Stimulated activated CD4-positive, alpha-beta T cell treated with anti-CD3 and anti-CD28 coated beads, Interleukin-4, amount 100 ng/mL, for 48 hours (primary cell): ENCODE results near the gene ATP13A2.
A peak's percentile ranks its signal among the peaks of the same experiment; 100 is the strongest.

Source experiments
- DNase-seq, 2 donors: peaks; one replicate each; pipeline ENCODE4 v3.0.0-alpha.2; 2020; ENCODE audit warnings: low read depth in 2 of 2

Gene ATP13A2

DNA sequence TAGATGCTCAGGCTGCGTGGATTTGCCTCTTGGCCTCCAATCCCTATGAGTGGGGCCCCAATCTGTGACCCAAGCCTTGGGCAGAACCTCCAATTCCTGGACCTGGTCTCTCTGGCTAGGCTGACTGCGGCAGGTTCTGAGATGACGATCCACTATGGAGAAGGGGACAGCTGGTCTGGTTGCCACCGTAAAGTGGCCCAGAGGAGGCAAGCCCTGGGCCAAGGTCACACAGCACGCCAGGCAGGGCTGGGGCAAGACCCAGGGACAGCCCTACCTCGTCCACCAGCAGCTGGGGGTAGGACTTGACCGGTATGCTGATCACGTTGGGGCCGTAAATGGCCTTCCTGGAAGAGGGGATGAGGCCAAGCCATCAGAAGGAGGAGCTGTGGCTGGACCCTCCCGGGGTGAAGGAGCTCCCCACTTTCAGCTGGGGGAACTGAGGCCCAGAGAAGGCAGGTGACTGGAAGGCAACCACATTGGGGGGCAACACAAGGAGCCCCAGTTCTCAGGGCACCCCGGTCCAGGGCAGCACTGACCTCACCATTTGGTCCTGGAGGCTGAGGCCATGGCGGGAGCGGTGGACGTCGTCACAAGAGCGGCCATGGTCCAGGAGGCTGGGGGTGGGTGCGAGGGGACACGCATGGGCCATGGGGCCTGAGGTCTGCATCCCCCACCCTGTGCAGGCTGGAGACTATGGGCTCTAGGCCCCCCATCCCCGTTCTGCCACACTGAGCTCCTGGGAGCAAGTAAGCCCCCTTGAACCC, 9.8 kb downstream of the ATP13A2 start:
- no peak for DNase-seq

DNA sequence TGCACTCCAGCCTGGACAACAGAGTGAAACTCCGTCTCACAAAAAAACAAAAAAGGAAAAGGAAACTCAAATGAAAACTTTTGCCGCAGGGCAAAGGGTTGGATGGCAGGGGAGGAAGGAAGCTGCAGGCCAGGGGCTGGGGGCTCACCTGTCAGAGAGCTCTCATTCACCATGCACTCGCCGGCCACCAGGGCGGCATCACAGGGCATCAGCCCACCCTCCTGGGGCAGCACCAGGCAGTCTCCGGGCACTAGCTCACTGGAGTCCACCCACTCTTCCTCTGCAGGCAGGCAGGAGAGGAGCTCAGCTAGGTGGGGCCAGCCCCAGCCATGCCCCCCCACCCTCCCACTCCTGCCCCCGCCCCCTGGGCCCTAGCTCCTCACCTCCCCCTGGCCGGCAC, 11.9 kb downstream of the ATP13A2 start:
- DNase-seq: no peak

DNA sequence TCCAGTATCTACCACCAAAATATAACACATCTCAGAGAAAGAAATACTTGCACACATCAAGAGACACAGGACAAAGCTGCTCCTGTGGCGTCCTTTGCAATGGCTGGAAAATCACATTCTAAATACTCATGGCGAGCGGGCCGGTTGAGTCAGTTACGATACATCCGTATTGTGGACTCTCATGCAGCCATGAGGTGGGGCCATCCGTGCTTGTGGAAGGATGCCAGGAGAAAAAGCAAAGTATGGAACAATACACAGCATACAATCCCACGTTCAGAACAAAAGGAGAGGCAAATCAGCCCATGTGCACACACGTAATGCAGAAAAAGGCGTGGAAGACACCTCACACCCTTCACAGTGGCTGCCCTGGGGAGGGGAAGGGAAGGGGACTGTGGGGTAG, 13.1 kb downstream of the ATP13A2 start:
- DNase-seq: no peak

DNA sequence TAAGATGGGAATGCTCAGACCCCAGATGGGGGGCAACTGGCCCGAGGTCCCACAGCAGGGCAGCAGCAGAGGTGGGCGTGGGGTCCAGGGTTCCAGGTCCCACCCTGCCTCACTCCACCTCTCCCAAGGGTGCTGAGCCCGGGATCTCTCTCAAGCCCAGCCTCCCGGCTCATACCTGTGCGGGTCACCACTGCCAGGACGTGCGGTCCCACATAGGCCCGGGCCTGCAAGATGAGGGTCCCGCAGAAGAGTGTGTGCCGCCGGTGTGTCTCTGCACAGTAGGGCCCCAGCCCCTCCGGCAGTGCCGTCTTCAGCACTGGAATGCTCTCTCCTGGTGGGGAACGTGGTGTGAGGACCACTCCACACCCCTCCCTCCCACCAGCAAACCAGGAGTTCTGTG, 14.9 kb downstream of the ATP13A2 start:
- DNase-seq: no peak

DNA sequence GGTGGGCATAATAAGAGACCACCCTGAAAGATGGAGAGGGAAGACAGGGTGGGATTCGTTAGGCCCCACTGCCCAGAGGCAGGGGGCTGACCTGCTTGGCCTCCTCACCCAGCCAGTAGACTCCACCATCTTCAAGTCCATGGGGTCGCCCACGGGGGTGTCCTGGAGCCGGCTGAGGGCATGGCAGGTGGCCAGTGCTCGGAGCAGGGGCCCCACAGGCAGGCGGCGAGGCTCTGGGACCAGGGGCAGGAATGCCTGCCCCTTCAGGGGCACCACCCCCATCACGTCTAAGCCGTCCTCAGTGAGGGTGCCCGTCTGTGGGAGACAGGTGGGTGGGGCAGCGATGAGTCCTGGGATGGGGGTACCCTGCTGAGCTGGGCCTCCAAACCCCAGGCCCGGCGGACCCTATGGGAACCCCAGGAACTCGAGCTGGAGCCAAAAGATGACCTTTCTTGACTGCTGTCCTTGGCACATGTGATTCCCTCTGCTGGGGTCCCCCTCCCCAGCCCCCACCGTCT, 18.1 kb downstream of the ATP13A2 start:
- no peak for DNase-seq

DNA sequence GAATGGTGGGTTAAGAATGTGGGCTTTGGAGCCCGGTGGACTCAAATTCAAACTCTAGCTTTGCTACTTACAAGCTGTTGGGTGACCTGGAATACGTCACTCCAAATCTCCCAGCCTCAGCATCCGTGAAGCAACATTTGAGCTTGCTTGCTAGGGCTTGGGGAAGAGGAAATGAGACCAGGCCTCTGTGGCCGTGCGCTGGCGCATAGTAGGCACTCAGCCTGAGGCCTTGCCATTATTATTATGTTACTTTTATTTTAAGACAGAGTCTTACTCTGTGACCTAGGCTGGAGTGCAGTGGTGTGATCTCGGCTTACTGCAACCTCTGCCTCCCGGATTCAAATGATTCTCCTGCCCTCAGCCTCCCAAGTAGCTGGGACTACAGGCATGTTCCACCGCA, 19.1 kb downstream of the ATP13A2 start:
- no peak for DNase-seq

DNA sequence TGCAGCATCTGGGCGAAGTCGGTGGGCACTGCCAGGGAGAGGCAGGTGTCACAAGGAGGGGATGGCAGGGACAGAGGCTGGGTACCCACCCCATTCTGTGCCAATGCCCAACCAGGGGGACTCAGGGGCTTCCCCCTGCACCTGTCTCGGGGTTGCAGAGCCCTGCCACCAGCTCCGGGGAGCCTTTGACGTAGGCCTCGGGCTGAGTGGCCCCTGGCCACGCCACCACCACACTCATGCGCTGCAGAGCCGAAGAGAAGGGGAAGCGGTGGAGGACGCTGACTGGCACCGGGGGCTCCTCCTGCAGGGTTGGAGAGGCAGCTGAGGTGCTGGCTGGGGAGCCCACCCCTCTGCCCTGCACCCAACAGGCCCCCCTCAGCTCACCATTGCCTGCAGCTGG, 19.6 kb downstream of the ATP13A2 start:
- no peak for DNase-seq

DNA sequence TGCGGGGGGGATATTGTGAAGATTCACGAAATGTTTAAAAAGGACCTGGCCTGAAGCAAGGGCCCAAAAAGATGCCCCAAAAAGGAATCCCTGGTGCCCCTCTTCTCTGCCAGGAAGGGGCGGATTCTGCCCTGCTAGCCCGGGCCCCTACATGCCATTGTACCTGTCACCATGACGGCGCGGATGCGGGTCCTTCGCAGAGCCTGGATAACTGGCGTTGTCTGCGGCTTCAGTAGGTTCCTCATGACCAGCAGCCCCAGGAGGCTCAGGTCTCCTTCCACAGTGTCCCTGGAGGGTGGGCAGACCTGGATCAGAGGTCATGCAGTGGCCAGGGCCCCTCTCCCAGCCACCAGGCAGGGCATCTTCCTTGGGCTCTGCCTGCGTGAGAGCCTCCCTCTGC, 20.2 kb downstream of the ATP13A2 start:
- no peak for DNase-seq

DNA sequence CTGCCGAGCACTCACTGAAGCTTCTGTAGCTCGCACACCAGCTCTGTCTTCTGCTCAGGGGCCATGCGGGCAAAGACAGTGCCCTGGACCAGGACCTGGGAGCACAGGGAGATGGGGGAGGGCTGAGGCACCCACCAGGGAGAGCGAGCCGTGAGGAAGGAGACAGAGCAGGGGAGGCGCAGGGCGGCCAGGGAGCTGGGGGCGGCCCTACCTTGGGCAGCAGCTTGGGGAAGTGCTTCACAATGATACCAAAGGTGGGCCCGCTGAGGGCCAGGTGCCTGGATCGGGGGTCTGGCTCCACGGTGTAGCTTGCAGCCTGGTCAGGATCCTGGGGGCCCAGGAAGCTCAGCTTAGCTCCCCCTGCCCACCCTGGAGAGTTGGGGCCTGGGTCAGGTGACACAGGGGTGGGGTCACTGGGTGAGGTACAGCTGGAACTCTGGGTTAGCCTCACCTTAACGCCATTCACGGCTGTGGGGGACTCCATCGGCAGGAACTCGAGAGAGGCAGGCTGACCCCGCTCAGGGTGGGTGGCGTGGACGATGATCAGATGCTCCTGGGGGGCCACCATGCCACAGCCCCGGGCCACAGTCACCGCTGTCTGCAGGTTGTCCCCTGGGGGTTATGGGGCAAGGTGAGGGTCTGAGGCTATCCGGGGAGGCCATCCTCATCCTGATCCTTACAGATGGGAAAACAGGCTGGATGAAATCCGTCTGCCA, 21.9 kb downstream of the ATP13A2 start:
- no peak for DNase-seq

DNA sequence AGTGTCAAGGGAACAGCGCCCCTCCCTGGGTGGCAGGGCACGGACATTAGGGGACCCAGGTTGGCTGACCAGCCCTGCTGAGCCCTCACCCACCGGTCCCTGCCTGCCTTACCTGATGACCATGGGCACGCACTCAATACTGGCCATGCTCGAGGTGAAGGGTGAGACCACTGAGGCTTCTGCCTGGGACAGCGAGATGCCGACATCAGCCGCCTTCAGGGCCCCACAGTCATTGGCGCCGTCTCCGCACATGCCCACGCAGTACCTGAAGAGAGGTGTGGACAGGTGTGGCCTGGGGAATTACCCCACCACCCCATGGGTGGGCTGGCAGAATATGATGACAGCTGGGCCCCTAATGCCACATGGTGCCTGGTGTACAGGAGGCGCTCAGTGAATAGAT, 23.5 kb downstream of the ATP13A2 start:
- no peak for DNase-seq

DNA sequence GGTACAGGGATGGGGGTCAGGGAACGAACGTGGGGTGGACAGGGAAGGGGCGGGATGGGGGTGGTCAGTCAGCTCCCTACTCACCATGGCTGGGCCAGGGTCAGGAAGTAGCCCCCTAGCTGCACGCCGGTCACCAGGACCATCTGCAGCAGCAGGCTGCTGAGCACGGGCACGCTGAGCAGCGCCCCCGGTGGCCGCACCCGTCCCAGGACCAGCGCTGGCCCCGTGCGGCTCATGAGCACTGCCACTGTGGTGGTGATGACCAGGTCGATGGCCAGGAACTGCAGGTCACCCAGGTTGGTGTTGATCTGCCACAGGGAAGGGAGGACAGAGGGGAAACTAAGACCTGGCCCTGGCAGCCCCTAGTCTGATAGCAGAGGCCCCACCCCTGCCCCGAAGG, 24.8 kb downstream of the ATP13A2 start:
- DNase-seq: no peak

DNA sequence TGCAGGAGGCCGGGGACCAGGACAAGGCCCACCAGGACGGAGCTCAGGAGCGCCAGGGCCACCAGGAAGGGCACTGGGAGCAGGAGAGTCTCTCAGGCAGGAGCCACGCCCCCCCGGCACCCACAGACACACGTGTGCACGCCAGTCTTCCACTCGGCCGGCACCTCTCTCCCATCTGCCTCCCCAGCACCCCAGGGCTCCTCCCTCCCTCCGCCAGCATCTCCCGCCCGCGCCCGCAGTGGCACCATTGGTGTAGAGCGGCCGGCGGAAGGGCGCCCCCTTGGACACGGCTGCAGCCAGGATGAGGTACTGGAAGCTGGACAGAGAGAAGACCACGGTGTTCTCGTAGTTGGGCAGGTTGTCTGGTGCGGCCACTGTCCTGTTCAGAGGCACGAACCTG, 25.2 kb downstream of the ATP13A2 start:
- DNase-seq: no peak

DNA sequence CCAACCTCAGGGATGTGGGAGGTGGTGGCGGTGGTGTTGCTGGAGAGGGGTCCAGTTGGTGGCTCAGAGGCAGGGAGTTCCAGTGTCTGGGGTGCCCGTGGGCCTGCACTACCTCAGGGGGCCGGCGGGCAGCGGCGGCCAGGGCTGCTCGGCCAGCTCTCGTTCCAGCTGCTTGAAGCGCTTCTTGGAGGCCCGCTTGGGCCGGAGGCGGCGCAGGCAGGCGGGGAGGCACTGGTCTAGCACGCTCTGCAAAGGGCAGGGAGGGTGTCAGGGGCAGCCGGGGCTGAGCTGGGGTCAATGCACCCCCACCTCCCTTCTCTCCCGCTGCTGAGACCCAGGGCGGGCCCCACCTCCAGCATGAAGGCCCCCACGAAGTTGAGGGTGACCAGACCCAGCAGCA, 25.6 kb downstream of the ATP13A2 start:
- DNase-seq: no peak

DNA sequence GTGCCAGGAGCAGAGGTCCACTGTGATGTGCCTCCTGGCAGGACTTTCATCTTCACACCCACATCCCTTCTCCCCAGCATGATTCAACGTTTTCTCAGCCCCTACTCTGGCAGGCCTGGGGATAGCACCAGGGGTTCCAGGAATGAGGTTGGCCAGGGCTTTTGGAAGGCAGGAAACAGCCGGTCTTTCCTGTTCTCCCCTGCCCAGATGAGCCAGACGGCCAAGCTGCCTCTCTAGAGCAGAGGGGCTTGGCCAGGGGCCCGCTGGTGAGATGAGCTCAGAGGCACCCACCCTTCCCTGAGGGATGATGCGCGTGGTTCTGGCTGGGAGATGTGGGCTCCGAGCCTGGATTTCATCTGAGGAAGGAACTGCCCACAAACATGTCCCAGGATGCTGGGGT, 27.0 kb downstream of the ATP13A2 start:
- DNase-seq: no peak

DNA sequence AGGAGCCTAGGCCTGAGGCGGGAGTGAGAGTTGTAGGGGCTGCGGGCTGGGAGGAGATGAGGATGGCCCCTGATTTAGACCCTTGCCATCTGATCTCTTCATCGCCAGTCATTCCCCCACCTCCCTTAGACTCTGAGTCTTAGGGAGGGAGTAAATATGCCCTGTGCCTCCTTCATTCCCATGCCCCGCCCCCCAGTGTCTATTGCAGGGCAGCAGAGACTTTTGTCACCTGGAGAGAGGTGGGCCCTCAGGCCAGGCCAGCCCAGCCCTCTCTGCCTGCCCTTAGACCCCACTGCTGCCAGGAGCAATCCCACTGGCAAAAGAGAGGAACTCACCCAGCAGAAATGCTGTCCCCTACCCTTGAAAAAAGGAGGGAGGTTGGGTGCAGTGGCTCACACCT, 28.1 kb downstream of the ATP13A2 start:
- DNase-seq: no peak

DNA sequence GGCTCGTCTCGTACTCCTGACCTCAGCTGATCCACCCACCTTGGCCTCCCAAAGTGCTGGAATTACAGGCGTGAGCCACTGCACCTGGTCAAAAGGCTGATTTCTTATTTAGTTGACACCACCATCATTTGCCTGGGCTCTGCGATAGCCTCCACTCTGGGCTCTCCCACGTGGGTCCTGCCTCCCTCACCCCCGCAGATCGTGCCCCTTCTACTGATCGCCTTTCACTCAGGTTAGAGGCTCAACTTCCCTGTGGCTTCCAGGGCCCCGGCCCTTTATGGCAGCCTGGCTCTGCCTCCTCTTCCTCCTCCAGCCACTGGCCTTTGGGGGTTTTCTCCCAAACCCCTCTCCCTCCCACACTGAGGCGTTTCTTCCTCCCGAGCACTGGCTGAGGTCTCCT, 28.8 kb downstream of the ATP13A2 start:
- DNase-seq: no peak

DNA sequence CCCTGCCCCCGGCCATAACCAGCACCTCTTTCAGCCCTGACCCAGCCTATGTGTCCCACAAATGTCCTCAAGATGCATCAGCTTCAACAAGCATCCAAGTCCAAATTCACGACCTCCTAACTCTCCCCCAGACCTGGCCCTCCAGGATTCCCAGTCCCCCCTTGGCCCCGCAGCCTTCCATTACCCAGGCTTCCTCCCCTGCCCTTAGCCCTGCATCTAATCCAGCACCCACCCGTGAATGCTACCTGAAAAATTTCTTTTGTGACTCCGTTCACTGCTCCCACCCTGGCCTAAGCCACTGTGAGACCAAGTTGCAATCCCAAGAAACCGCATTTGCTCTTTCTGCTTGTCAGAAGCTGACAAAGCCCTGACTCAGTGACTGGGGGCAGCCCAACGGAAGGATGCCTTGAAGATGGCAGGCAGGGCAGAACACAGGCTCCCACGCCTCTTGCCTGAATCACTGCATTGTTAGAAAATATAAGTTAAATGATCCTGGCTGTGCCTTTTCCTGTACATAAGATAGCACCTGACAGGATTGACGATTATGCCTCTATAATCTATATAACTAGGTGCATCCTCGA, 30.4 kb downstream of the ATP13A2 start:
- DNase-seq: no peak

DNA sequence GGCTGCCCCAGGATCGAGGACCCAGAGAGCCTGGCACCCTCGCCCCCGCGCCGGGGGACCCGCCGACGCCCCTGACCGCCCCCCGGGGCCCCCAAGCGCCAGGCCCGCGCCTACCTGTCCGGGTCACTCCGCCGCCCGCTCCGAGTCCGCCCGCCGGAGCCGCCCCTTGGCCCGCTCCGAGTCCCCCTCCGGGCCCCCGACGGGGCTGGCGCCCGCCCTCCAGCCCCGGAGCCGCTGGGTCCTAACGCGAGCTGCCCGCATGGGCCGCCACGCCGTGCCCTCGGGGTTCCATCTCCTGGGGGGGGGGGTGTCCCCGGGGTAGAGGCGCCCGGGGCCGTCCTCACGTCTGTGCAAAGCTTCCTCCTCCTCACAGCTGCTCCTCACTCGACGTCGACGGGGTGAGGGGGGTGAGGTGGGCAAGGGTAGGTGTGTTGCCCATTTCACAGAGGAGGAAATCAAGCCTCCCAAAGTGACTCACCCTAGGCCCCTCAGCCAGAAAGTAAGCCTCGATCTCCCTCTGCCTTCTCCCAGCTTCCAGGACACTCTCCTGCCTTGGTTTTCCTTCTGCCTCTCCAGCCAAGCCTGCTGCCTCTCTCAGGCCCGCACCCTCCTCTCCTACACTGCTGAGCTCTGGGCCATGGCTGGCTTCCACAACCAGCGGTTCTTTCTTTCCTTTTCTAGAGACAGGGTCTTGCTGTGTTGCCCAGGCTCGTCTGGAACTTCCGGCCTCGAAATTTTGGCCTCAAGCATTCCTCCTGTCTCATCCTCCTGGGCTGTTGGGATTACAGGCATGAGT, 31.1 kb downstream of the ATP13A2 start, which contains the start of gene MFAP2:
TSS of gene MFAP2 (minus strand) at position 148 of the 796 bp plus-strand sequence. CDS start 2,347 bp downstream, outside the sequence.
- DNase-seq: peak in 1 of 2 donors; percentile 6

DNA sequence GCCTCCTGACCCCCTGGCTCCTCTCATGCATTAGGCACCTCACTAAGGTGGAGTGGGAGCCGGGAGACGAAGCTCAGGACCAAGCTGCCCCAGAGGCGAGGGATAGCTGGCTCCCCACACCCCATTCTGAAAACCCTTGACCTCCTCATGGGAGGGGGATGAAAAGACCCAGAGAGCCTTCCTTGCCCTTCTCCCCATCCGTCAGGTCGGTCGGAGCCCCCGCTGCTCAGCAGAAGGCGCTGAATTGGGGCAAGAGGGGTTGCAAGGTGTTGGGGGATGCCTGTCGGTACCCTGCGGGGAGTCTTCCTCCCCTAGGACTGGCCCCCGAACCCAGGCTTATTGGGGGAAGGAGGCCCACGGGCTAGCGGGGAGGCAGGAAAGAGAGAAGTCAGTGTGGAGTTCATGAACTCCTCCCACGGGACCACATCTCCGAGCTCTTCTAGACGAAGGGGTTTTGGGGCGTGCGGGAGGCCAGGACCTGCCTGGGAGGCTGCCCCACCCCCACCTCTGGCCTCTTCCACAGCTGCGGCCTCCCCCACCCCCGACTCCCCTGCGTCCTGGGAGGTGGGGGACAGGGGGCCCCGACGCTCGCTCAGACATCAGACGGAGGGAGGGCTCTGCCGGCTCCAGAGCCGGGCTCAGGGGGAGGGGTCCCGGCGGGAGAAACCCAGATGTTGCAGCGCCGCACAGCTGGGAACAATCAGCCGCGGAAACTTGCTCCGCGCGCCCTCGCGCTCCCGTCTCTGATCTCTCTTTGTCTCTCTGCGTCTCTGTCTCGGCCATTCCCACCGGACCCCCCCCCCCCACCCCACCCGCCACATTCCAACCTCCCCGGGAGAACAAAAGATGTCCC, 32.0 kb downstream of the ATP13A2 start:
- no peak for DNase-seq

DNA sequence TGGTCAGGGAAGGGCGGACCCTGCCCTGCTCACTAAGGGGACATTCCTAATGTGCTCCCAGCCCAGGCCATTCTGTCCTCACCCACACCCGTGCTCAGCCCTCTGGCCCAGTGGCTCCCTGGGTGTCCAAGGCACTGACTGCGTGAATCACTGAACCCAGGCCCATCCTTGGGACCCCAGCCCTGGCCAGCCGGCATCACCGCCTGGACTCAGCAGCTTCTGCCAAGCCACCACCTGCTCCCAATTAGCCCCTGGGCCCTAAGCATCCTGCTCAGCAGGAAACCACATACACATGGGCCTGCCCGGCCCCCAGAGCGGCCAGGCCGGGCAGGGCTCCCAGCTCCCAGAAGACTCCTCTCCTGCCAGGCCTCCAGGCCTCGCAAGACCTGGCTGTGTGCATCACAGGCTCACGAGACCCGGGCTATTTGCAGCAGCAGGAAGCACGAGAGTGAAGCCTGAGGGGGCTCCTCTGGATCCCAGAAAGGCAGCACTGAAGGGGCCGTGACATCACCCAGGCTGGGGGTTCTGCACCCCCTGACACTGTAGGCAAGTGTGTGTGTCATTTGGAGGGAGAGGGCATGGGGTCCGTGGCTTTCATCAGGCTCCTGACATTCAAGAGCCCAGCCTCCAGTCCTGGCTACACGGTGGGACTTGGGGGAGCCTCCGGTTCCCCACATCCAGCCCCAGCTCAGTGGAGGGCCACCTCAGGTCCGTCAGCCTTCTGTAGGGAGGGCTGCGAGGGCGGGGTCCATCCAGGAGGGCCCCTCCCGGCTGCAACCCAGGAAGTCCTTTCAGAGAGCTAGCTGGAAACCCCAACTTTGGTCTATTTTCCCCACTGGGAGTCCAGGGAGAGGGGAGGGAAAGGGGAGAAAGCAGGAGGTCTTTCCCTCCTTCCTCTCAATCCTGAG, 32.9 kb downstream of the ATP13A2 start:
- no peak for DNase-seq
